ENCODE measurements around the gene SLC1A5. TPM values are rescaled to one million over a fixed set of nuclear protein-coding genes. Genes with fewer than 3 reads are reported as not detected.
"Not testable (repeated sequence)": the region's sequence is repeated elsewhere in the genome, so short reads cannot be mapped to it uniquely, and the experiment has no call there.

The SLC1A5 gene
- total and polyA plus RNA-seq, 2 experiments from 2014 or later = 43.0 to 63.6 TPM

GRCh38 chr19:46782355-46783019 lies 5.9 kb downstream of the SLC1A5 start:
- H3K36me3 ChIP-seq = peaks cover 7% of the 10 kb centered on the region
- peaks cover 9% of the 10 kb centered on the region for H3K4me1 ChIP-seq (ENCODE audit: low read depth)
- no peaks in the 10 kb centered on the region for H3K9me3 ChIP-seq (ENCODE audit: low read depth)
- H3K27me3 ChIP-seq = no peaks in the 10 kb centered on the region
- no peak for DNase-seq (ENCODE audit: low read depth in 1 of 2, low spot score in 1 of 2)
- no peak for TF ChIP-seq CTCF (IDR thresholded peaks at IDR 0.05; ENCODE audit: low read depth, low read length)
- no peak overlapping the region for H3K4me3 ChIP-seq
- H3K27ac ChIP-seq = no peak overlapping the region

GRCh38 chr19:46777956-46778645 lies 10.3 kb downstream of the SLC1A5 start:
- DNase-seq (ENCODE audit: low read depth in 1 of 2, low spot score in 1 of 2); H3K4me1 ChIP-seq (ENCODE audit: low read depth); H3K4me3 ChIP-seq; H3K27ac ChIP-seq; H3K9me3 ChIP-seq (ENCODE audit: low read depth); H3K27me3 ChIP-seq: not testable (repeated sequence)
- H3K36me3 ChIP-seq = peaks cover 15% of the 10 kb centered on the region

GRCh38 chr19:46776927-46777911 lies 11.2 kb downstream of the SLC1A5 start:
- Histone ChIP-seq H3K4me1 (ENCODE audit: low read depth) (no peaks in the 10 kb centered on the region), H3K4me3 (no peak overlapping the region), H3K9me3 (ENCODE audit: low read depth) (no peaks in the 10 kb centered on the region), H3K27ac (no peak overlapping the region), H3K36me3 (peaks cover 13% of the 10 kb centered on the region), H3K27me3 (no peaks in the 10 kb centered on the region)
- no peak for TF ChIP-seq CTCF (IDR thresholded peaks at IDR 0.05; ENCODE audit: low read depth, low read length)
- no peak for DNase-seq (ENCODE audit: low read depth in 1 of 2, low spot score in 1 of 2)

GRCh38 chr19:46775642-46776258 lies 12.6 kb downstream of the SLC1A5 start:
- H3K9me3 ChIP-seq (ENCODE audit: low read depth) = no peaks in the 10 kb centered on the region
- DNase-seq (ENCODE audit: low read depth in 1 of 2, low spot score in 1 of 2) = no peak

GRCh38 chr19:46773018-46773399 lies 15.4 kb downstream of the SLC1A5 start:
- no peak for TF ChIP-seq CTCF (IDR thresholded peaks at IDR 0.05; ENCODE audit: low read depth, low read length)
- Histone ChIP-seq H3K9me3 (ENCODE audit: low read depth) (no peaks in the 10 kb centered on the region), H3K36me3 (peaks cover 7% of the 10 kb centered on the region), H3K4me3 (no peak overlapping the region), H3K27ac (no peak overlapping the region), H3K4me1 (ENCODE audit: low read depth) (peaks cover 8% of the 10 kb centered on the region), H3K27me3 (no peaks in the 10 kb centered on the region)
- DNase-seq (ENCODE audit: low read depth in 1 of 2, low spot score in 1 of 2) = no peak

More at GRCh38 chr19:46775642-46776258, 12.6 kb downstream of the SLC1A5 start:
- Histone ChIP-seq H3K27ac (no peak overlapping the region), H3K27me3 (no peaks in the 10 kb centered on the region), H3K4me3 (no peak overlapping the region), H3K36me3 (peaks cover 12% of the 10 kb centered on the region), H3K4me1 (ENCODE audit: low read depth) (no peaks in the 10 kb centered on the region)
- TF ChIP-seq CTCF (IDR thresholded peaks at IDR 0.05; ENCODE audit: low read depth, low read length) = no peak

Measured in cardiac muscle cell (in vitro differentiated cells and primary cell).